ENCODE results near the gene TLL2.

TLL2 gene

DNA sequence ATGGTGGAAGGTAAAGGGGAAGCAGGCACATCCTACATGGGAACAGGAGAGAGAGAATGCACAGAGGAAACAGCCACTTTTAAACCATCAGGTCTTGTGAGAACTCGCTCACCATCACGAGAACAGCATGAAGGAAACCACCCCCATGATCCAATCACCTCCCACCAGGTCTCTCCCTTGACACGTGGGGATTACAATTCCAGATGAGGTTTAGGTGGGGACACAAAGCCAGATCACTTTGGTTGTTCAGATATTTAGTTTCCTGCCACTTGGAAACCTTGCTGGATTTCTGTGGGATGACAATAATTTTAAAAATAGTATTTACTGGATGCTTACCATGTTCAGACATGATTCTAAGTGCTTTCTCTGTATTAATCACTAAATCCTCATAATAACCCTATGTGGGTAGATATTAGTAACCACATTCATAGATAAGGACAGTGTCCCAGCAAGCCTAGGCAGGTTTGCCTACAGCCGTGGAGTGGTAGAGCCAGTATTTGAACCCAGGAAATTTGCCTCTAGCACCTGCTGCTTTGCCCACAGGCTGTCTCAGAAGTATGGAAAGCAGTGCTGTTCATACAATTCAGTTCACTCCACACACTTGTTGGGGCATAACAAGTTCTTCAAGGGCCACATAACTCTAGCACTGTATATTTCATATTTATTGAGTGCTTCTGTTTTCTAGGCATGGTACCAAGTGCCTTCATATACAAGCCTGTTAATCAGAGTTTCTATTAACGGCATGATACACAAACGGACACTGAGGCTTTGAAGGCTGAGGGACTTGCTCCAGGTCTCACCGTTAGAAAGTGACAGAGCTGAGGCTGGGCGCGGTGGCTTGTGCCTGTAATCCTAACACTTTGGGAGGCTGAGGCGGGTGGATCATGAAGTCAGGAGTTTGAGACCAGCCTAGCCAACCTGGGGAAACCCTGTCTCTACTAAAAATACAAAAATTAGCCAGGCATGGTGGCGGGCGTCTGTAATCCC lies 8.3 kb downstream of the TLL2 start:
- no peak for DNase-seq

DNA sequence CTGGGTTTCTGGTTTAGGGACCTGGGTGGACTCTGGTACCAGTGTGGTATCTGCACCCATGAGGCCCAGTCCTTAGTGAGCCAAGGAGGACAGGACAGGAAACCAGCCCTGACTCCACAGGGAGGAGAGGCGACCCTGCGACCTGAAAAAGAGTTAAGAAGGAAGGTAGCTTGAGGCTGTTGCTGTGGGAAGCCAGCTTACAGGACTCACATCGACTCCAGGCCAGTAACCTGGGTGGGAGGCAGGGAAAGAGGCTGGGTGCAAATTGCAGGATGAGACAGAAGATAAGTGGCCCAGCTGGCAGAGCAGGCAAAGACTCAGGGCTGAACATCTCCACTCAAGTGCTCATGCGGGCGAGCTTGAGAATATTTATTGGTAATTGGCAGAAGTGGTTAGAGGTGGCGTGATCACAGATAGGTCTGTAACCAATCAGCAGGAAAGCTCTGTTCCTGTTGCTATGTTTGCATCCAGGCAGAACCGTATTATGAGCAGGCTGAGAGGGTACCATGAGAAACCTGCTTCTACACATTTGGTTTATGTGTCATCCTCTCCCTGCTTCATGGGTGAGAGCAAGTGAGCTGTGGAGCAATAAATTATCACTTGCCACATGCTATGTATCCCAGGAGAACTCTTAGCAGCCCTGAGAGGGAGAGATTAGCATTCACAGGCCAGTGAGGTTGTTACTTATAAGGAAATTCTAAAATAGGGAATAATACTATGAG lies 11.0 kb downstream of the TLL2 start:
- no peak for DNase-seq

DNA sequence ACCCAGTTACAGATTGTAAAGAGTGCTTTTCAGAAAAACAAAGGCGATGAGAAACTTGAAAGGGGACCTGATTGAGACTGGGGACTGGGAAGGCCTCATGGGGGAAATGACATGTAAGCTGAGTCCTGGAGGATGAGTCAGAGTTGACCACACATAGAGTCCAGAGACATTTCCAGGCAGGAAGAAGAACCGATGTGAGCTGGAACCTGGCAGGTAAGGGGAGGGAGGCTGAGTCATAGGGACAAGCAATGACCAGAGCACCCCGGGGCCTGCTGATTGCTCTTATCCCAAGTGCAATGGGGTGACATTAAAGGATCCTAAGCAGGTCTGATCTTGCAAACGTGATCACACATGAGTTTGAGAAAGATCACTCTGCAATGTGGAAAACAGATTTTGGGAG lies 11.7 kb downstream of the TLL2 start:
- DNase-seq: no peak

DNA sequence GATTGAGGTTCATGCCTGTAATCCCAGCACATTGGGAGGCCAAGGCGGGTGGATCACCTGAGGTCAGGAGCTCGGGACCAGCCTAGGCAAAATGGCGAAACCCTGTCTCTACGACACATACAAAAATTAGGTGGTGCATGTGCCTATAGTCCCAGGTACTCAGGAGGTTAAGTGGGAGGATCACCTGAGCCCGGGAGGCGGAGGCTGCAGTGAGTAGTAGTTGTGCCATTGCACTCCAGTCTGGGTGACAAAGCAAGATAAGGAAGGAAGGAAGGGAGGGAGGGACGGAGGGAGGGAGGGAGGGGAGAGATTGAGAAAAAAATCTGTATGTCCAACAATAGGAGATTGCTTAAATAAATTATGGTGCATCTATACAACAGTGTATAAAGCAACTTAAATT lies 13.2 kb downstream of the TLL2 start:
- no peak for DNase-seq

DNA sequence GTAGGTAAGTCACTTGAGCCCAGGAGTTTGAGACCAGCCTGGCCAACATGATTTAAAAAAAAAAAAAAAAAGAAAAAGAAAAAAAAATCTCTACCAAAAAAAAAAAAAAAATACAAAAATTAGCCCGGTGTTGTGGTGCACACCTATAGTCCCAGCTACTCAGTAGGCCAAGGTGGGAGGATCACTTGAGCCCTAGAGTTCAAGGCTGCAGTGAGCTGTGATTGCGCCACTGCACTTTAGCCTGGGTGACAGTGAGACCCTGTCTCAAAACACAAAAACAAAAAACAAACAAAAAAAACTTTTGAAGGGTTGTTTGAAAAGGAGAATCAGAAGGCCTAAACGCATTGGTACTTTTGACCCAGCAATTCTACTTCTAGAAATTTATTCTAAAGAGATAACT lies 13.7 kb downstream of the TLL2 start:
- no peak for DNase-seq

DNA sequence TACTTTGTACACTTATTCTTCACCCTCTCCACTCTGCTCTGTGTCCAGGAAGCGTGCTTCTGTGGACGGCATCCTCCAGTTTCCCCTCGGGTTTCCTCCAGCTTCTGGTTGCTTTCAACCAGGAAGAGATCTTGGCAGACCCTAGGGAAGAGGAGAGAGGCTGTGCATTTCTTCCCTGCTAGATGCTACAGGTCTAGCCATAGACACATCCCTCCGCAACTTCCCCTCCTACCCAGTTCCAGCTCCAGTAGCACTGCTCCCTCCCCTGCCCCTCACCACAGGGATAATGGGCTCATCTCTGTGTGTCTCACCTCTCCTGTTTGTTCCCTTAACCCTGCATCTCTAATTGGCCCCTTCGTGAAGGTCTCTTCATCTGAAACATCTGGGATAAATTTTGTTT lies 16.3 kb downstream of the TLL2 start:
- peak; percentile 72 for DNase-seq

DNA sequence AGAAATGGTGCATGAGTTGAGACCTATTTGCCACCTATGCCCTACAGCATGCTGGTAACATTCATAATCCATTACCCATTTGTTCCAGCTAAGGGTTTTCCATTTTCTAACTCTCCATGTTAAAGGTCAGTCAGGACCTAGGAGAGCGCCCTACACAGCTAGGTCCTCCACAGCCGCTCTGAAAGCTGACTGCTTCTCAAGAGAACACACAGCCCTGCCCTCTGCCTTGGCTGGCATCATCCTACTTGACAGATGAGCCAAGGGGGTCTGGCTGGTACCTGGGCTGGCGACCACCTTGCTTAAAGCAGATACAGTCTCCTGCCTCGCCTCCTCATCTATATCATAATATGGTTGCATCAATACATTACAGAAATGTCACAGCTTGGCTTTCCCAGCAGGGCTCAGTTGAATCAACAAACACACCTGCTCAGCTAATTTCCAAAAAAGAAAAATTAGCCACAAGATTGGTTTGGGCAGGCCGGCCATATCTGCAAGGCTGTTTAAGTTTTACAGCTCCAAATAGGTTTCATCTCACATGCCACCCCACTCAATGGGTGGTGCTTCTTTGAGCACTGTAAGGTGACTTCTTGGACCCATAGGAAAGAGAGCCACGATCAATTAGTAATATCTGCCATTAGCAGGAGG lies 17.3 kb downstream of the TLL2 start:
- DNase-seq: peak; percentile 11

DNA sequence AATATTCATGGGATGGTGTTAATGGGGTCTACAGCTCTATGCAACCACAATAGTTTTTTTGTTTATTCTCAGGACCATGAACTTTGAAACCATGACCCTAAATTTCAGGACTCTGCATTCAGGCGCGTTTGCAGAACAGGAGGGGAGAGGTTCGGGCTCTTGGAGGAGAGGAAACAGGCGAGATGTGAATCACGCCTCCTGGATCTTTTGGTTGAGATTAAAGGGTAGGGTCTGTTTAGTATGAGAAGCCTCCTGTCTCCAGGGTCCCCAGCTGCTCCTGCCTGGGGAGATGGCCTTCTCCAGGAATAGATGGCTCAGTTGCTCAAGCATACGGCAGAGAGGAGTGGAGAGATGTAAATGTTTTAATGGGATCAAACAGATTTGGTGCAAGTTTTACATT lies 18.2 kb downstream of the TLL2 start:
- no peak for DNase-seq

DNA sequence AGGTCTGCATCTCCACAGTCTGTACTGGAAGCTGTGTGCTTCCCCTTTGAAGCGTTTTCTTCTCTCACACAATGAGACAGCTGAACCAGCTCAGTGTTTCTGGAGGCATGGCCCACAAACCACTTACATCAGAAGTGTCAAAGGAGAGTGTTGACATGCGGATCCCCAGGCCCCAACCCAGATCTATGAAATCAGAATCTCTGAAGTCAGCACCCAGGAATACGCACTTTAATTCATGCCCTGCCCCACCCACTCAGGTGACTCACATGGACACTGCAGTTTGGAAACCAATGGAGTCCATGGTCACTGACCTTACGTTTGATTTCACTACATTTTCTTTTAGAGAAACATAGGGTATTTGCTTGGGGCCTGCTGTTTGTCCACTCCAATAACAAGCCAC lies 19.0 kb downstream of the TLL2 start:
- DNase-seq: no peak

DNA sequence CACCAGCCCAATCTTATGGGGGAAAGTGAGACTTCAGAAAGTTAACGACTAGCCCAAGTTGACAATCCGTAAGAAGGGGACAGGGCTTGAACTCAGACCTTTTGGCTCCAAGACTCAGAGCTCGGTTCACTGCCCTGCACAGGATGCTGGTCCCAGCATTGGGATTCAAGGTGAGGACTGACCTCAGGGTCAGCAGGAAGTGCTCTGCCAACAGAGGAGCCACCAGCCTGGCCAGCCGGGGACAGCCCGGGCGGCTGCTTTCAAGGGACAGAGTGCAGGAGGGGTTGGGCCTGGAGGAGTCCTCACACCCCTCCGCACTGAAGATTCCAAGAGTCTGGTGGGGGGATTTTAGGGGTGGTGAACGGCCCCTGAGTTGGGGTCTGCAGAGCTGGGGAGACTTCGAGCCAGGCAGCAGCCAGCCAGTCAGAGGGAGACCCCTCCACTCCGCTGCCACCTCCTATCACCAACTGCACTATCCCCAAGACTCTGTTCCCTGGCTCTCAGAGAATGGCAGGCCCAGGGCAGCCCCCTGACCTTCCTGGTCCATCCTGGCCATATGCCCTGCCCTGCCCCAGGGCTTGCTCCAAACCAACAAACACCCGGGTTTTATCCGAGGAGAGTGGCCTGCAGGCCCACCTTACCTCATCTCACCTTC lies 19.7 kb downstream of the TLL2 start:
- no peak for DNase-seq

DNA sequence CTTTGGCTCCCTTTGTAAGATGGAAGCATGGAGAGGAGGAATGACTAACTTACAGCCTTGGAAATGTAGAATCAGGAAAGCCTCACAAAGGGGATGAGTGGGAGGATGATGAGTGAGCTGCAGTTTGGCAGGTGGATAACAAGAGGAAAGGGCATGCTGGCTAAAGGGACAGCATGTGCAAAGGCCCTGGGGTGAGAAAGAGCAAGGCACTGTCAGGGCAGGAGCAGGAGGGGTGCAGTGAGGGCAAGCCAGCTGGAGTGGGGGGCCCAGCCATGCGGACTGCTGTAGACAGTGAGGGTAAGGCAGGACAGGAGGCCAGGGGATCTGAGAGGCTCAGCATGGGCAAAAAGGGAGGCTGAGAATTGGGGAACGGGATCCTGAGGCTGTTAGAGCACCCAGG lies 20.5 kb downstream of the TLL2 start:
- no peak for DNase-seq

DNA sequence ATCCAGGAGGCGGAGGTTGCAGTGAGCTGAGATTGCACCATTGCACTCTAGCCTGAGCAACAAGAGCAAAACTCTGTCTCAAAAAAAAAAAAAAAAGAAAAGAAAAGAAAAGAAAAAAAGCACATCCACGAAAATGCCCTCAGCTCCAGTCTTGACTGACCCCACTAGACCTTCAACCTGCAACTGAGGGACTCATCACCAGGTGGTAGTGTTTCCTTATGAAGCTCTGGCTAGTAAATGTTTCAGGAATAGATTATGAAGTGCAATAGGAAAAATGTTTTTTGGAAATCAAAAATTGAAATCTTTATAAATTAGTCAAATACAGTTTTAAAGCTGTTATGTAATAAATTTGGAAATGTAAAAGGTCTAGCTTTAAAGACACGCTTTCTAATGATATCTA lies 22.4 kb downstream of the TLL2 start:
- no peak for DNase-seq

DNA sequence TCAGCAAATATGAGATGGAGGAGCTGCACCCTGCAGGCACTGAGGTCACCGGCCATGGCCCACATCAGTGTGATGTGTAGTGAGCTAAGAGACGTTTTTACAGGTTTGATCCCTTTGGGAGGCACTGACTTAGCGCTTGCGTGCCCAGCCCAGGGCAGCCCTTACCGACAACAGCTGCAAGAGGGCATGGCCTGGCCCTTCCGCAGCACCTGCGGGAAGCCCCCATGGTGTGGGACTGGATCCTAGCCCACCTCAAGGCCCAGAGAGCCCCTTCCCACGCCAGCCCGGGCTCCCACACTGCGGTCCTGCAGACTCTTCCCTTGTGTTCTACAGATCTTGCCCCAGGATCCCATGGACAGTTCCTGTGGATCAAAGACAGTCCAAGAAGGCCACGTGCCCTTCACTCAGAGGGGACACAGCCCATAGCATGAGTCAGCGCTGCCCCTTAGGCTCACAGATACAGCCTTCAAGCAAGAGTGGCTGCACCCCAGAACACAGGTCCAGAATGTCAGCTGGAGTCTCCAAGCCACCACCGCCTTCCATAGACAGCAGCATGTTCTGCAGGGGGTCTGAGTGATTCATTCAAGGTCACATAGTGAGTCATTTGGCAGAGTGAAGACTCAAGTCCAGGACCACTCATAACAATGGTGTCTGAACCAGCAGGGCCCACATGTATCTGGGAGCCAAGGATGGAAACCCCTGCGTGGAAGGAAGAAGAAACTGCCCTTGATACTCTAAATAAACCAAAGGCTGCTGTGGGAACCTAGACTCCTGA lies 25.4 kb downstream of the TLL2 start:
- no peak for DNase-seq

DNA sequence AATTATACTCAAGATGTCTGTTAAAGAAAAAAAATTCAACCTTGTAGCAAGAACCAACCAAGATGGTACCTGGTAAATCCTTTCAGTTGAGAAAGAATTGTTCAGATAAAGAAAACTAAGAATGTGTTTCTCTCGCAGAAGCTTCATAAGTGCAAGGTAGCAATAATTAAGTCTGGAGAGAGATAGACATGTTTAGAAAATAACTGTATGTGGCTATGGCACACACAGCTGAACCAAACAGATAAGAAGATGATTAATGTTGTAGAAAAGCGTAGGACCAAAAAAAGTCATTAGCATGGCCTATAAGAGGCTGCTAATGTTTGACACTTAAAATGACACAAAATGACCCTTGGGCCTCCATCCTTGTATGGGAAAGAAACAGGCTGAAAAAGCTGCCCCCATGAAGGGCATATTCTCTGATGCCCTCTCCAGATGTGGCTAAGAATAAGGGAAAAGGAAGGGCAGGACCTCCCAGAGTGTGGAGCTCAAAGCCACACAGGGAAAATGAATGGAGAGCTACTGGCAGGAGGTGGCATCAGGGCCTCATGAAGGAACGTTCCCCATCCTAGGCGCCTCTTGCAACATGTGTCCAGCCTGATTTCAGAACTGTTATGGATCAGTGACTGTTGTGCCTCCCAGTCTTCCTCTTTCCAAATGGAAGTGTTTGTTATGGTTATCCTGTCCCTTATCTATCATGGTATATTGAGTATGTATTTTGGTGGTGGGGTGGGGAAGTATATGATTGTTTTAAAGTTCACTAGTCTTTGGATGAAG lies 30.7 kb downstream of the TLL2 start:
- DNase-seq: no peak

DNA sequence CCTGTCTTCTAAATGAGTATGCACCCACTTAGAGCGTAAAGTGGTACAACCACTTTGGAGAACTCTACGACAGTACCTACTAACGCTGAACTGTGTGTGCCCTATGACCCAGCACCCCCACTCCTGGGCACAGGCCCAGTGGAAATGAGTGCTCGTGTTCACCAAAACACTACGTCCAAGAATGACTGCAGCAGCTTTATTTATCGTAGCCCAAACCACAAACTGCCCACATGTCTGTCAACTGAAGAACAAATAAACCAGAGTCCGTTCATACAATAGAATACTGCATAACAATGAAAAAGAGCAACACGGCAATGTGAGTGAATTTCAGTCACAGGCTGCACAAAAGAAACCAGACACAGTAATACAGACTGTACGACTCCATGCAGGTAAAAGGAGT lies 35.4 kb downstream of the TLL2 start:
- no peak for DNase-seq

DNA sequence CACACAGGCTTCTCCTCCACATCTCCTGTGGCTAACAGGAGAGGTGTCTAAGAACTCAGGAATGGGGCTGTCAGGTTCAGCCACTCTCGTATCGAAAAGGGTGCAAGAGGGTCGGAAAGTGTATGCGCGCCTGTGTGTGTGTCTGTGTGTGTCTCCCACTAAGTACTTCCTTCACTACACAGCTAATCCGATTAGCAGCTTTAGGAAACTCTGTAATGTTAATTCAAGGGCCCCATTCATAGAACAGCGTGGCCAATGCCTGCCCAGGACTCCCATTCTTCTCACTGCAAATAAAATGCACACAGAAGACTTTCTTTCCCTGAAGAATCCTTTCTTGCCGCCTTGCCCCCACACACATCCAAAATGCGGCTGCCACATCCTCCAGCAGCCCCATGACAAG lies 39.9 kb downstream of the TLL2 start:
- no peak for DNase-seq

DNA sequence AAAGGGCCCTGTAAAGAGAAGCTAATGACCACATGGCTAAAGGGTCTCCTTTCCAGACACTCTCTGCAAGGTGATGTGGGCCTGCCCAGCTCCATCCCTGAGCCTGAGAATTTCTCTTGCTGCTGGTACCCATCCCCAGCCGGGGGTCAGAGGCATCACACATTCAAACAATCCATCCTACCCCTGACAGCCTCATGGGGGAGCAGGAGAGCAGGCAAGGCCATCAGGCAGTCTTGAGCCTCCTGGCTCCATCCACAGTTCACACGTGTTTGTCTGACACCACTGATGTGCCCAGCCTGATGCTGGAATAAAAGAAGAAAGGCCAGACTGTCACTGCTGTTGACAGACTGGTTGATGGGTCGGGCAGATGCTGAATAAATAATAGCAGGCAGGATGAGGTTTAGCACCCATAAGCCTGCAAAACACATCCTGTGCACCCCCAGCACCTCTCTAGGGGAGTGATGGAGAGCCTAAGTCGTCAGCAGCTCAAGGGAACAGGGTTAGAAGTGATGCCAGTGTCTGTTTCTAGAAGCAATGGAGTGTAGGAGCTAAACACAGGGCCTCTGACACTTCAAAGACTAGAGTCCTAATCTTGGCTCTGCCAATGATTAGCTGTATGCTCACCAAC lies 43.5 kb downstream of the TLL2 start:
- DNase-seq: peak; percentile 44

DNA sequence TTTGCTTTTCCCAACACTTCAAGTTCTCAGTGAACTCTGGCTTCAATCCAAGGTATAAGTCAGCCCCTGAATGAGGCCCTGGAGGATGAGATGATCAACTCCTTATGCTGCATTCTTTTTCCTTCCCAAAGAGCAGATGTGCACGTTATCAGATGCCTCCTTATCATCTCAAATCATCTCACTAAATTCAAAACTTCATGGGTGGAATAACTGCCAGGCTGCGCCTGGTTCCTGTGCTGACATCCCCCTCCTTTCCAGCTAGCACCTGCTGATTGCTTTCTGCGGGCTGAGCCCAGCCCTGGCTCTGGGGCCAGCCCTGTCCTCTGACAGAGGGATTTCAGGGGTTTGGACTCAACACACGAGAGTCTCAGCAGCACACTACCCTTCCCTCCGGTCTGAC lies 44.9 kb downstream of the TLL2 start:
- DNase-seq: no peak

DNA sequence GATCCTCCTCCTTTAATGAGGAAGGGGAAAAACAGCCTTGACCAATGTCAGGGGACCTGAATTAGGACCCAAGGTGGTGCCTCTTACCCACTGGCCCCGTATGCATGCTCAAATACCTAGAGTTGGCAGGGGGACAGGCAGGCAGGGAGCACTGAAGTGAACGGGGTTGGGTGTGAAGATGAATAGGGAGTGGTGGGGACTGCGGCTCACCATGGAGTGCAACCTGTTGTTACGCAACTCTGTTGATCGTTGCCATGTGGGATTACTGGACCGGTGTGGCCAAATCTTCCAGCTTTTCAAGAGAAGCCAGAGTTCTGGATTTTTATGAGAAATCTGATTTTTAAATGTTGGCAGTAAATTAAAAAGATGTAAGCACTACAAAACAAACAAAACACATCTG lies 48.1 kb downstream of the TLL2 start:
- no peak for DNase-seq

DNA sequence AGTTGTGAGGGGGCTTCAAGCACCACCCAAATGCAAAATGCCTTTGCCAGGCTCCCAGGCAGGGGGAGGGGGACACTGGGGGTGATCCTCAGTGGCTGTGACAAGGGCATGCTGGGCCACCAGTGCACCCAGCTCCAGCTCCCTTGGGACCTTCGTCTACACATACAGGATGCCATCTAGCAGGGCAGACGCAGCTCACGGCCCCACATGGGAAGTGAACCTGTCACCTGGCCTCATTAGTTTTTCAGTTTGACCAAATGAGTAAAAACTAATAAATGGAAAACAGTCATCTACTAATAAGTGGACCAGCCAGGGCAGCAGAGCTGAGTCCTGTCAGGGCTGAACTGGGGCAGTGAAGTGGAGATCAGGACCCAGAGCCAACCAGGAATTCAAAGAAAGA lies 50.2 kb downstream of the TLL2 start:
- DNase-seq: no peak

DNA sequence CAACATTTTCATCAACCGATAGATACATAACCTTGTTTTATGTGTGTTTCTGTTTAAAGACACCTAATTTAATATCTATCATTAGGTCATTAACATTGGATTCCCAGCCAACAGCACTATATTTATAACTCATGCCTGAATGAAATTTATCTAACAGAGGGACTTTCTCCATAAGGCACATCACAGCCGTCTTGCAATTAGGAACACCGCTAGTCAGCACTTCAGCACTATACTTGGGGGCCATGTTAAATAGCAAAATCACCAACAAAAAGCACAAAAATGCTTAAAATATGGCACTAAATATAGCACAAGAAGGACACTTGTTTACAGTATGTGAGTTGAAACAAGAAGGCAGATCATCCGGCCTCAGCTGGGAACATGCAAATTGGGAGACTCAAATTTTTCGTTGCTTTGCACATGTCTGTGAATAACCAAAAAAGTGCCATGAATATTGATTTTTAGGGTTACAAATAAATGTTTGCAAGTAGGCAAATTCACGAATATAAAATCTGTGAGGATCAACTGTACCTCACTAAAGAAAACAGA lies 51.0 kb downstream of the TLL2 start:
- DNase-seq: no peak

All from NCI-H146 (cell line).